Mesothelial cell of epicardium (in vitro differentiated cells): ENCODE results near the gene SUGT1. TPM values are rescaled to one million over a fixed set of nuclear protein-coding genes. Genes with fewer than 3 reads are reported as not detected.

Experiments used
- DNase-seq, 2 experiments: peaks; one replicate each; pipeline ENCODE4 v3.0.0; 2021; ENCODE audit warnings: low spot score in 2 of 2; ENCODE audit not compliant: unreplicated experiment in 2 of 2
- H3K27ac Mint-ChIP-seq: 2 replicates; pipeline ENCODE4 v1.8.0; 2021; ENCODE audit warnings: mixed read lengths
- H3K27me3 Mint-ChIP-seq: 2 replicates; pipeline ENCODE4 v1.8.0; 2021; ENCODE audit warnings: low read depth, mixed read lengths
- H3K36me3 Mint-ChIP-seq: 2 replicates; pipeline ENCODE4 v1.8.0; 2021; ENCODE audit warnings: mixed read lengths
- H3K4me1 Mint-ChIP-seq: 2 replicates; pipeline ENCODE4 v1.8.0; 2021; ENCODE audit warnings: mixed read lengths
- H3K4me3 Mint-ChIP-seq: 2 replicates; pipeline ENCODE4 v1.8.0; 2021; ENCODE audit warnings: mild to moderate bottlenecking, moderate library complexity, mixed read lengths
- H3K9me3 Mint-ChIP-seq: 2 replicates; pipeline ENCODE4 v1.8.0; 2021; ENCODE audit warnings: mixed read lengths
- total RNA-seq: library from RNA; stranded (reverse); gene quantifications from 3 replicates; pipeline ENCODE4 v1.2.1, GENCODE V29; 2021
- TF ChIP-seq, protein P1 (sequence below): fragments of 200-600 bp; sonication (generic); IDR thresholded peaks from one replicate; pipeline ENCODE4 v1.5.0; 2021; ENCODE audit warnings: antibody characterized with exemption; ENCODE audit not compliant: unreplicated experiment

Gene SUGT1
- total RNA-seq, 1 donor from 2014 or later = 41.6 TPM

- no peak for DNase-seq
- TF ChIP-seq, protein P1, sequence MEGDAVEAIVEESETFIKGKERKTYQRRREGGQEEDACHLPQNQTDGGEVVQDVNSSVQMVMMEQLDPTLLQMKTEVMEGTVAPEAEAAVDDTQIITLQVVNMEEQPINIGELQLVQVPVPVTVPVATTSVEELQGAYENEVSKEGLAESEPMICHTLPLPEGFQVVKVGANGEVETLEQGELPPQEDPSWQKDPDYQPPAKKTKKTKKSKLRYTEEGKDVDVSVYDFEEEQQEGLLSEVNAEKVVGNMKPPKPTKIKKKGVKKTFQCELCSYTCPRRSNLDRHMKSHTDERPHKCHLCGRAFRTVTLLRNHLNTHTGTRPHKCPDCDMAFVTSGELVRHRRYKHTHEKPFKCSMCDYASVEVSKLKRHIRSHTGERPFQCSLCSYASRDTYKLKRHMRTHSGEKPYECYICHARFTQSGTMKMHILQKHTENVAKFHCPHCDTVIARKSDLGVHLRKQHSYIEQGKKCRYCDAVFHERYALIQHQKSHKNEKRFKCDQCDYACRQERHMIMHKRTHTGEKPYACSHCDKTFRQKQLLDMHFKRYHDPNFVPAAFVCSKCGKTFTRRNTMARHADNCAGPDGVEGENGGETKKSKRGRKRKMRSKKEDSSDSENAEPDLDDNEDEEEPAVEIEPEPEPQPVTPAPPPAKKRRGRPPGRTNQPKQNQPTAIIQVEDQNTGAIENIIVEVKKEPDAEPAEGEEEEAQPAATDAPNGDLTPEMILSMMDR = no peak
- Mint-ChIP-seq H3K36me3 (peaks cover 18% of the 10 kb centered on the region), H3K27me3 (no peaks in the 10 kb centered on the region), H3K4me1 (no peaks in the 10 kb centered on the region), H3K27ac (no peak overlapping the region), H3K9me3 (no peaks in the 10 kb centered on the region), H3K4me3 (no peak overlapping the region)
These were observed 8.5 kb upstream of the SUGT1 start for GRCh38 chr13:52644108-52644507.

DNA sequence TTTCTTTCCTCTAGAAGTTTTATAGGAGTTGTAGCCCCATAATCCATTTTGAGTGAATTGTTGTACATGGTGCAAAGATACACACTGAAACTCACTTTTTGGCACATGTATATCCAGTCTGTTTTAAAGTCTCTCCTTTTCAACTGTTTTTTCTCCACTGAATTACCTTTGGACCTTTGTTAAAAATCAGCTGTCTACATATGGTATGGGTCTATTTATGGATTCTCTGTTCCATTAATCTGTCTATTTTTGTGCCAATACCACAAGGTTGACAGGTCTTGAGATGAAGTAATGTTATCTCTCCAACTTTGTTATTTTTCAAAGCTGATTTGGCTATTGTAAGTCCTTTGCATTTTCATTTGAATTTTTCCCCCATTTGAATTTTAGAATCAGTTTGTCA, 5.7 kb upstream of the SUGT1 start:
- Mint-ChIP-seq H3K4me1 (peaks cover 10% of the 10 kb centered on the region), H3K36me3 (peaks cover 18% of the 10 kb centered on the region)
- TF ChIP-seq, protein P1 = no peak

GRCh38 chr13:52650731-52651130, 1.9 kb upstream of the SUGT1 start:
- no peaks in the 10 kb centered on the region for H3K9me3 Mint-ChIP-seq
- DNase-seq = no peak
- H3K27me3 Mint-ChIP-seq = no peaks in the 10 kb centered on the region
- H3K36me3 Mint-ChIP-seq = peaks cover 11% of the 10 kb centered on the region
- H3K4me3 Mint-ChIP-seq = no peak overlapping the region
- TF ChIP-seq, protein P1 = no peak
- peaks cover 10% of the 10 kb centered on the region for H3K4me1 Mint-ChIP-seq
- no peak overlapping the region for H3K27ac Mint-ChIP-seq

More for the DNA sequence above, 5.7 kb upstream of the SUGT1 start:
- H3K27ac Mint-ChIP-seq = no peak overlapping the region
- no peak overlapping the region for H3K4me3 Mint-ChIP-seq
- DNase-seq = no peak
- no peaks in the 10 kb centered on the region for H3K9me3 Mint-ChIP-seq
- H3K27me3 Mint-ChIP-seq = no peaks in the 10 kb centered on the region

DNA sequence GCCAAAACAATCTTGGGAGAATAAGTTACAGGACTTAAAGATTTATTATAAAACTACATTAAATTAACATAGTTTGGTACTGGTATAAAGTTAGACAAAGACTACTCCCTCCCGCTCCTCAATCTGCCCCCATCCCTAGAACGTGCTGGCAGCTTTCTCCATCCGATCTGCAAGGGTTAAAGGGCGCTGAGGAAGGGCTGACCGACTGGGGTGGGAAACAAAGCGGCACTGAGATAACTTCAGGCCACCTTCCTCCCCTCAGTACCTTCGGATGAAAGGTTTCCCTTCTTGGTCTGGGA, 790 bp upstream of the SUGT1 start:
- no peak for DNase-seq
- TF ChIP-seq, protein P1 = no peak
- Mint-ChIP-seq H3K4me1 (peaks cover 10% of the 10 kb centered on the region), H3K36me3 (peaks cover 11% of the 10 kb centered on the region), H3K27me3 (no peaks in the 10 kb centered on the region), H3K4me3 (no peak overlapping the region), H3K27ac (no peak overlapping the region), H3K9me3 (no peaks in the 10 kb centered on the region)

GRCh38 chr13:52652980-52653303, 306 bp downstream of the SUGT1 start:
- DNase-seq = peak in 1 of 2 experiments; percentile 72
- Mint-ChIP-seq H3K27ac (no peak overlapping the region), H3K4me1 (peaks cover 10% of the 10 kb centered on the region), H3K27me3 (no peaks in the 10 kb centered on the region), H3K36me3 (peaks cover 11% of the 10 kb centered on the region), H3K9me3 (no peaks in the 10 kb centered on the region), H3K4me3 (no peak overlapping the region)
- TF ChIP-seq, protein P1 = no peak

GRCh38 chr13:52659340-52659739, 6.7 kb downstream of the SUGT1 start:
- peaks cover 17% of the 10 kb centered on the region for H3K36me3 Mint-ChIP-seq
- no peaks in the 10 kb centered on the region for H3K27me3 Mint-ChIP-seq
- no peaks in the 10 kb centered on the region for H3K4me1 Mint-ChIP-seq
- no peak overlapping the region for H3K27ac Mint-ChIP-seq
- no peak overlapping the region for H3K4me3 Mint-ChIP-seq
- DNase-seq = no peak
- TF ChIP-seq, protein P1 = no peak
- no peaks in the 10 kb centered on the region for H3K9me3 Mint-ChIP-seq
